ENCODE results near the gene FREM1.

The FREM1 gene

GRCh38 chr9:14906000-14906399, 4.2 kb downstream of the FREM1 start:
- no peak overlapping the region for H3K4me3 ChIP-seq
- no peak for TF ChIP-seq CTCF (IDR thresholded peaks at IDR 0.05)
- peak overlapping the region; percentile 53 to 81 for H3K27ac ChIP-seq
- DNase-seq (ENCODE audit: low spot score): no peak

- DNase-seq (ENCODE audit: low spot score): no peak
- Histone ChIP-seq H3K4me3 (no peak overlapping the region), H3K27ac (no peak overlapping the region)
- TF ChIP-seq CTCF (IDR thresholded peaks at IDR 0.05): no peak
These were observed 7.2 kb downstream of the FREM1 start for GRCh38 chr9:14903040-14903439.

DNA sequence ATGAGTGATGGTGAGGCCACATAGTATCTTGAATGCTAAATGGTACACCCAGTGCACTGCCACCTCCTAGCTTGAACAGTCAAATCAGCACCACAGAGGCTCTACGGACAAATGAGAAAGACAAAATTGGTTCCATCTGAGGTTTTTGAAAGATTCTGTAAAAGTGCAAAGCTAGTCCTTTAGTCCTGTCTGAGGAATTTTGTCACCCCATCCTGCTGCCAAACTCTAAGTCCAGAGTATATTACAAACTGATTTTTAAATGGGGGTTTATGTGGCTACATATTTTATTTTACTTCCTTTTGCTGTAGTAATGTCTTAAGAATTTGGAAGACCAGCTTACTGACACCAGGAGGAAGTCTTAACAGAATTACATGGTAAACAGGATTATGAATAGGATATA, 7.7 kb downstream of the FREM1 start:
- DNase-seq (ENCODE audit: low spot score): no peak
- H3K27ac ChIP-seq: no peak overlapping the region

GRCh38 chr9:14899815-14900193, 10.4 kb downstream of the FREM1 start:
- peak overlapping the region in 1 of 2 donors; percentile 49 for H3K27ac ChIP-seq
- peak overlapping the region; percentile 44 for H3K4me3 ChIP-seq
- DNase-seq (ENCODE audit: low spot score): no peak
- TF ChIP-seq CTCF (IDR thresholded peaks at IDR 0.05): no peak

More for the DNA sequence above, 7.7 kb downstream of the FREM1 start:
- no peak for TF ChIP-seq CTCF (IDR thresholded peaks at IDR 0.05)
- H3K4me3 ChIP-seq: no peak overlapping the region

GRCh38 chr9:14899042-14899814, 11.0 kb downstream of the FREM1 start:
- Histone ChIP-seq H3K4me3 (peak overlapping the region; percentile 44), H3K27ac (peak overlapping the region in 1 of 2 donors; percentile 49)
- TF ChIP-seq CTCF (IDR thresholded peaks at IDR 0.05): no peak
- no peak for DNase-seq (ENCODE audit: low spot score)

DNA sequence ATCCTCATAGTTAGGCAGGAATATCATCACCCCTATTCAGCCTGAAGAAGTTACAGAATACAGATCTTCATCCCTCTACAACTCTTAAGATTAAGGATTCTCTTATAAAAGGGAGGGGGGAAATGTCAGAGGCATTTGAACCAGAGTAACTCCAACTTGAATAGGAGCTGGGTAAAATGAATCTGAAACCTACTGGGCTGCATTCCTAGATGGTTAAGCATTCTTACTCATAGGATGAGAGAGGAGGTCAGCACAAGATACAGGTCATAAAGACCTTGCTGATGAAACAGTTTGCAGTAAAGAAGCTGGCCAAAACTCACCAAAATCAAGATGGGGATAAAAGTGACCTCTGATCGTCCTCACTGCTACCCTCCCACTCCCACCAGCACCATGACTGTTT, 14.4 kb downstream of the FREM1 start:
- Histone ChIP-seq H3K4me3 (no peak overlapping the region), H3K27ac (no peak overlapping the region)
- no peak for TF ChIP-seq CTCF (IDR thresholded peaks at IDR 0.05)
- DNase-seq (ENCODE audit: low spot score): no peak

DNA sequence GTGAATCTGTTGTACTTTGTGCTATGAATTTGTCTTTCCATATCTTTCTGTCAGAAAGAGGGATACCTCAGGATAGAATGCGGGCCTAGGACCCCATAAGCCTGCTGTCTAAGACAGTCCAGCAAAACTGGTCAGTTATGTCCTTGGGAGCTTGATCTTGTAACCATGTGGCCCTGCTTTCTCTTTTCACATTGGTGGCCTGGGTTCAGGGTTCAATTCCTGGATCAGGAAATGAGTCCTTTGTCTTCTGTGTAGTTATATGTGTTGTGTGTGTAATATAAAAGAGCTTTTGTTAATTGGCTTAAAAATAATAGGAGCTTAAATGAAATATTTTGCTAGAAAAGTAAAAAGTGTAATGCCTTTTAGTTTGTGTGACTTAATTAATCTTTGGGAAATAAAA, 16.9 kb downstream of the FREM1 start:
- H3K4me3 ChIP-seq: no peak overlapping the region
- no peak for TF ChIP-seq CTCF (IDR thresholded peaks at IDR 0.05)
- no peak for DNase-seq (ENCODE audit: low spot score)
- no peak overlapping the region for H3K27ac ChIP-seq

Measured in coronary artery (tissue), 2 donors.